SK-N-SH treated with all-trans-retinoic acid at 6 μM for 48 hours (cell line): ENCODE measurements around the gene CCDC57.

ENCODE experiments used
- ATAC-seq: fragments of 200-7000 bp; cut with Tn5 transposase; 3 replicates; pipeline ENCODE4 v1.9.1; 2020; ENCODE audit warnings: mild to moderate bottlenecking, moderate library complexity
- ARNTL ChIP-seq: fragments of 450-650 bp; formaldehyde crosslinking; IDR thresholded peaks from 2 replicates; pipeline ENCODE4 v1.5.0; 2020; ENCODE audit warnings: low read depth, mild to moderate bottlenecking, moderate library complexity, borderline replicate concordance
- BACH2 ChIP-seq: fragments of 250-450 bp; sonication (Bioruptor Pico); IDR thresholded peaks from 2 replicates; pipeline ENCODE4 v1.9.0; 2021; ENCODE audit warnings: mild to moderate bottlenecking, borderline replicate concordance
- CSDC2 ChIP-seq: fragments of 250-450 bp; sonication (Bioruptor Pico); IDR thresholded peaks from 2 replicates; pipeline ENCODE4 v1.5.0; 2020; ENCODE audit warnings: mild to moderate bottlenecking, moderate library complexity
- CSRNP3 ChIP-seq: fragments of 250-450 bp; sonication (Bioruptor Pico); IDR thresholded peaks from 2 replicates; pipeline ENCODE4 v1.5.1; 2021; ENCODE audit warnings: mild to moderate bottlenecking, moderate library complexity
- ESRRG ChIP-seq: fragments of 250-450 bp; sonication (Bioruptor Pico); IDR thresholded peaks from 2 replicates; pipeline ENCODE4 v1.6.1; 2021; ENCODE audit warnings: mild to moderate bottlenecking
- GLIS3 ChIP-seq: fragments of 250-450 bp; sonication (Bioruptor Pico); IDR thresholded peaks from 2 replicates; pipeline ENCODE4 v1.5.0; 2020; ENCODE audit warnings: mild to moderate bottlenecking, moderate library complexity
- ISL1 ChIP-seq: fragments of 250-450 bp; sonication (Bioruptor Pico); IDR thresholded peaks from 2 replicates; pipeline ENCODE4 v2.1.2; 2022; ENCODE audit warnings: mild to moderate bottlenecking, moderate library complexity
- OSR1 ChIP-seq: fragments of 250-450 bp; sonication (Bioruptor Pico); IDR thresholded peaks from 2 replicates; pipeline ENCODE4 v1.8.0; 2022; ENCODE audit warnings: moderate library complexity, mild to moderate bottlenecking, inconsistent platforms
- PATZ1 ChIP-seq: fragments of 250-450 bp; sonication (Bioruptor Pico); IDR thresholded peaks from 2 replicates; pipeline ENCODE4 v1.8.0; 2020; ENCODE audit warnings: mild to moderate bottlenecking, moderate library complexity, borderline replicate concordance
- PPARA ChIP-seq: fragments of 250-450 bp; sonication (Bioruptor Pico); IDR thresholded peaks from 2 replicates; pipeline ENCODE4 v1.5.0; 2020; ENCODE audit warnings: mild to moderate bottlenecking, borderline replicate concordance
- RARB ChIP-seq: fragments of 250-450 bp; sonication (Bioruptor Pico); IDR thresholded peaks from 2 replicates; pipeline ENCODE4 v1.8.0; 2021; ENCODE audit warnings: mild to moderate bottlenecking, moderate library complexity
- SNAI2 ChIP-seq: fragments of 250-450 bp; sonication (Bioruptor Pico); IDR thresholded peaks from 2 replicates; pipeline ENCODE4 v1.5.0; 2020; ENCODE audit warnings: mild to moderate bottlenecking, moderate library complexity
- TCF4 ChIP-seq: fragments of 250-450 bp; sonication (Bioruptor Pico); IDR thresholded peaks from 2 replicates; pipeline ENCODE4 v1.8.0; 2021; ENCODE audit warnings: mild to moderate bottlenecking, moderate library complexity, borderline replicate concordance
- TOX ChIP-seq: fragments of 250-450 bp; sonication (Bioruptor Pico); IDR thresholded peaks from 2 replicates; pipeline ENCODE4 v1.8.0; 2021; ENCODE audit warnings: mild to moderate bottlenecking, moderate library complexity, borderline replicate concordance
- ZC3H10 ChIP-seq: fragments of 250-450 bp; sonication (Bioruptor Pico); IDR thresholded peaks from 2 replicates; pipeline ENCODE4 v1.5.1; 2021; ENCODE audit warnings: mild to moderate bottlenecking, moderate library complexity
- ZFP3 ChIP-seq: fragments of 250-450 bp; sonication (Bioruptor Pico); IDR thresholded peaks from 2 replicates; pipeline ENCODE4 v1.5.0; 2020; ENCODE audit warnings: mild to moderate bottlenecking, moderate library complexity
- ZFP30 ChIP-seq: fragments of 450-650 bp; formaldehyde crosslinking; IDR thresholded peaks from 2 replicates; pipeline ENCODE4 v1.5.0; 2022; ENCODE audit warnings: mild to moderate bottlenecking, moderate library complexity
- ZNF565 ChIP-seq: fragments of 450-650 bp; formaldehyde crosslinking; conservative IDR thresholded peaks from 2 replicates; pipeline ENCODE4 v1.5.0; 2020; ENCODE audit warnings: low read depth, mild to moderate bottlenecking, moderate library complexity
- ZNF70 ChIP-seq: fragments of 450-650 bp; formaldehyde crosslinking; IDR thresholded peaks from 2 replicates; pipeline ENCODE4 v1.5.0; 2020; ENCODE audit warnings: mild to moderate bottlenecking, moderate library complexity
- ZNF8 ChIP-seq: fragments of 450-650 bp; formaldehyde crosslinking; IDR thresholded peaks from 2 replicates; pipeline ENCODE4 v1.5.0; 2020; ENCODE audit warnings: mild to moderate bottlenecking, moderate library complexity
- TF ChIP-seq, protein P1 (sequence below): fragments of 250-450 bp; sonication (Bioruptor Pico); IDR thresholded peaks from 2 replicates; pipeline ENCODE4 v1.8.0; 2021; ENCODE audit warnings: low read depth, mild to moderate bottlenecking, moderate library complexity, borderline replicate concordance
- TF ChIP-seq, protein P2 (sequence below): fragments of 250-450 bp; sonication (Bioruptor Pico); IDR thresholded peaks from 2 replicates; pipeline ENCODE4 v1.5.1; 2020; ENCODE audit warnings: low read depth, mild to moderate bottlenecking, moderate library complexity
- TF ChIP-seq, protein P3 (sequence below): fragments of 250-450 bp; sonication (Bioruptor Pico); IDR thresholded peaks from 2 replicates; pipeline ENCODE4 v1.5.0; 2020; ENCODE audit warnings: mild to moderate bottlenecking, moderate library complexity

The CCDC57 gene

DNA sequence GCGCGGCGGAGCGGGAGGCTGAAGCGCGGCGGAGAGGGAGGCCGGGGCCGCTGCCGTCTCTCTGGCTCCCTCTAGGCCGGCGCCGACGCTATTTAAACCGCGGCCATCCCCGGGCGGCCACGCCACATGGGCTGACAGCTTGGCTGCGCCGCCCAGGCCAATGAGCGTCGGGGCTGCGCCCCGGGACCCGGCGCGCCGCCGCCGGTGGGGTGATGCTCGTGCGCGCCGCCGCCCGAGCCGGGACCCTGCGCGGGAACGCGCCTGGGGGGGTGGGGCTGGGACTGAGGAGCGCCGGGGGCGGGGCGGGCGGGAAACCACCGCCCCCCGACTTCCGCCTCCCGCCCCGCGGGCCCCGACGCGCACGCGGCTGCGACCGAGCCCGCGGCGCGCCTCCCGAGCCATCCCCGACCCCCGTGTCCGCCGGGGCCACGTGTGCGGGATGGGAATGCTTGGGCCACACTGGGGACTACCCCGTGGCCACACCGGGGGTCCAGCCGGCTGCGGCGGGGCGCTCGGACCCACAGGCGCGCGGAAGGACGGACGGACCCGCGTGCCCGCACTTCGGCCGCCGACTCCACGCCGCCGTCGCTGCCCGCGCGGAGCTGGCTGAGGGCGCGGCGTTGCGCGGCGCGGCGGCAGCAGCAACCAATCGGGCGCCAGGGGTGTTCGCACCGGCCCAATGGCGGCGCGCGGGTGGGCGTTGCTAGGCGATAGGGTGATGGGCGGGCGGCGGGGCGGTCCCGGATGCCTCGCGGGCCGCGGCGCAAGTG is 114.3 kb downstream of the CCDC57 start, which contains the start of gene FASN:
TSS of gene FASN (minus strand) at position 68 of the 770 bp plus-strand sequence. CDS start 1,791 bp downstream, outside the sequence.
- no peak for TF ChIP-seq TCF4
- no peak for TF ChIP-seq ESRRG
- TF ChIP-seq, protein P1, sequence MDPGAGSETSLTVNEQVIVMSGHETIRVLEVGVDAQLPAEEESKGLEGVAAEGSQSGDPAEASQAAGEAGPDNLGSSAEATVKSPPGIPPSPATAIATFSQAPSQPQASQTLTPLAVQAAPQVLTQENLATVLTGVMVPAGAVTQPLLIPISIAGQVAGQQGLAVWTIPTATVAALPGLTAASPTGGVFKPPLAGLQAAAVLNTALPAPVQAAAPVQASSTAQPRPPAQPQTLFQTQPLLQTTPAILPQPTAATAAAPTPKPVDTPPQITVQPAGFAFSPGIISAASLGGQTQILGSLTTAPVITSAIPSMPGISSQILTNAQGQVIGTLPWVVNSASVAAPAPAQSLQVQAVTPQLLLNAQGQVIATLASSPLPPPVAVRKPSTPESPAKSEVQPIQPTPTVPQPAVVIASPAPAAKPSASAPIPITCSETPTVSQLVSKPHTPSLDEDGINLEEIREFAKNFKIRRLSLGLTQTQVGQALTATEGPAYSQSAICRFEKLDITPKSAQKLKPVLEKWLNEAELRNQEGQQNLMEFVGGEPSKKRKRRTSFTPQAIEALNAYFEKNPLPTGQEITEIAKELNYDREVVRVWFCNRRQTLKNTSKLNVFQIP (CRISPR knock-in tag) = no peak
- TF ChIP-seq, protein P2, sequence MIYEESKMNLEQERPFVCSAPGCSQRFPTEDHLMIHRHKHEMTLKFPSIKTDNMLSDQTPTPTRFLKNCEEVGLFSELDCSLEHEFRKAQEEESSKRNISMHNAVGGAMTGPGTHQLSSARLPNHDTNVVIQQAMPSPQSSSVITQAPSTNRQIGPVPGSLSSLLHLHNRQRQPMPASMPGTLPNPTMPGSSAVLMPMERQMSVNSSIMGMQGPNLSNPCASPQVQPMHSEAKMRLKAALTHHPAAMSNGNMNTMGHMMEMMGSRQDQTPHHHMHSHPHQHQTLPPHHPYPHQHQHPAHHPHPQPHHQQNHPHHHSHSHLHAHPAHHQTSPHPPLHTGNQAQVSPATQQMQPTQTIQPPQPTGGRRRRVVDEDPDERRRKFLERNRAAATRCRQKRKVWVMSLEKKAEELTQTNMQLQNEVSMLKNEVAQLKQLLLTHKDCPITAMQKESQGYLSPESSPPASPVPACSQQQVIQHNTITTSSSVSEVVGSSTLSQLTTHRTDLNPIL = no peak
- TF ChIP-seq ARNTL (CRISPR knock-in tag) = no peak
- TF ChIP-seq PATZ1 (CRISPR knock-in tag) = no peak
- TF ChIP-seq ZC3H10 (CRISPR knock-in tag) = 0 out of 2 replicates have a peak, but pooled peaks have one; percentile 37
- TF ChIP-seq, protein P3, sequence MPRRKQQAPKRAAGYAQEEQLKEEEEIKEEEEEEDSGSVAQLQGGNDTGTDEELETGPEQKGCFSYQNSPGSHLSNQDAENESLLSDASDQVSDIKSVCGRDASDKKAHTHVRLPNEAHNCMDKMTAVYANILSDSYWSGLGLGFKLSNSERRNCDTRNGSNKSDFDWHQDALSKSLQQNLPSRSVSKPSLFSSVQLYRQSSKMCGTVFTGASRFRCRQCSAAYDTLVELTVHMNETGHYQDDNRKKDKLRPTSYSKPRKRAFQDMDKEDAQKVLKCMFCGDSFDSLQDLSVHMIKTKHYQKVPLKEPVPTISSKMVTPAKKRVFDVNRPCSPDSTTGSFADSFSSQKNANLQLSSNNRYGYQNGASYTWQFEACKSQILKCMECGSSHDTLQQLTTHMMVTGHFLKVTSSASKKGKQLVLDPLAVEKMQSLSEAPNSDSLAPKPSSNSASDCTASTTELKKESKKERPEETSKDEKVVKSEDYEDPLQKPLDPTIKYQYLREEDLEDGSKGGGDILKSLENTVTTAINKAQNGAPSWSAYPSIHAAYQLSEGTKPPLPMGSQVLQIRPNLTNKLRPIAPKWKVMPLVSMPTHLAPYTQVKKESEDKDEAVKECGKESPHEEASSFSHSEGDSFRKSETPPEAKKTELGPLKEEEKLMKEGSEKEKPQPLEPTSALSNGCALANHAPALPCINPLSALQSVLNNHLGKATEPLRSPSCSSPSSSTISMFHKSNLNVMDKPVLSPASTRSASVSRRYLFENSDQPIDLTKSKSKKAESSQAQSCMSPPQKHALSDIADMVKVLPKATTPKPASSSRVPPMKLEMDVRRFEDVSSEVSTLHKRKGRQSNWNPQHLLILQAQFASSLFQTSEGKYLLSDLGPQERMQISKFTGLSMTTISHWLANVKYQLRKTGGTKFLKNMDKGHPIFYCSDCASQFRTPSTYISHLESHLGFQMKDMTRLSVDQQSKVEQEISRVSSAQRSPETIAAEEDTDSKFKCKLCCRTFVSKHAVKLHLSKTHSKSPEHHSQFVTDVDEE (CRISPR knock-in tag) = peak; percentile 86
- peak; percentile 88; the same call in 1 of the 2 replicates for TF ChIP-seq CSDC2 (CRISPR knock-in tag)
- peak; percentile 74; the same call in 1 of the 2 replicates for TF ChIP-seq PPARA (CRISPR knock-in tag)
- no peak for TF ChIP-seq OSR1
- no peak for TF ChIP-seq GLIS3 (CRISPR knock-in tag)
- no peak for TF ChIP-seq ZNF8
- no peak for TF ChIP-seq TOX
- TF ChIP-seq BACH2 (CRISPR knock-in tag) = no peak
- TF ChIP-seq ZNF70 (CRISPR knock-in tag) = peak; percentile 46; the same call in 1 of the 2 replicates
- TF ChIP-seq ISL1 (CRISPR knock-in tag) = no peak
- TF ChIP-seq ZFP30 = no peak
- TF ChIP-seq SNAI2 = no peak
- TF ChIP-seq ZNF565 (CRISPR knock-in tag) = 0 out of 2 replicates have a peak, but pooled peaks have one; percentile 42
- 0 out of 2 replicates have a peak, but pooled peaks have one; percentile 34 for TF ChIP-seq ZFP3 (CRISPR knock-in tag)
- no peak for TF ChIP-seq CSRNP3 (CRISPR knock-in tag)
- no peak for TF ChIP-seq RARB
- ATAC-seq = peak; percentile 82

DNA sequence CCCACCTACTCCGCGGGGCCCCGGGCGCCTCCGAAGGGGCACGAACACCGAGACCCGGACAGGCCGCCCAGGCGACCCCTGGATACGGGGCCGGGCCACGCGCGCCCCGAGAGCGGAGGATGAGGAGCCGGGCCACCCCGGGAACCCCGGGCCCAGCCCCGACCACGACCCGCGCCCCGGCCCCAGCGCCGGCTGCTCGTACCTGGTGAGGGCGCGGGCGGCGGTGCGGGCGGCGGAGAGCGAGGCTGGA is 114.8 kb downstream of the CCDC57 start:
- no peak for ATAC-seq
- TF ChIP-seq CSRNP3 (CRISPR knock-in tag) (no peak), ZNF8 (no peak), PPARA (CRISPR knock-in tag) (no peak), ESRRG (no peak), SNAI2 (no peak), ZC3H10 (CRISPR knock-in tag) (no peak), RARB (no peak)
- TF ChIP-seq, protein P1 (CRISPR knock-in tag) = no peak
- TF ChIP-seq, protein P2 = no peak
